ENCODE results near the gene MCF2L2.

- TF ChIP-seq CTCF (IDR thresholded peaks at IDR 0.05; ENCODE audit: poor library complexity, severe bottlenecking) (no peak), EZH2 (IDR thresholded peaks at IDR 0.05; ENCODE audit: borderline replicate concordance, insufficient read depth, low read length, poor library complexity, severe bottlenecking) (no peak), SMC3 (conservative IDR thresholded peaks at IDR 0.05; ENCODE audit: poor library complexity) (no peak), POLR2AphosphoS5 (IDR thresholded peaks at IDR 0.05) (no peak), MXI1 (conservative IDR thresholded peaks at IDR 0.05; ENCODE audit: poor library complexity, severe bottlenecking) (no peak), EP300 (conservative IDR thresholded peaks at IDR 0.05; ENCODE audit: poor library complexity, severe bottlenecking) (no peak), RAD21 (conservative IDR thresholded peaks at IDR 0.05) (no peak), REST (IDR thresholded peaks at IDR 0.05; ENCODE audit: borderline replicate concordance) (no peak), TAF1 (IDR thresholded peaks at IDR 0.05; ENCODE audit: low read depth) (no peak)
These were observed 242.7 kb downstream of the MCF2L2 start for GRCh38 chr3:183185696-183186095.
